ENCODE measurements around the gene SLIT3.

DNA sequence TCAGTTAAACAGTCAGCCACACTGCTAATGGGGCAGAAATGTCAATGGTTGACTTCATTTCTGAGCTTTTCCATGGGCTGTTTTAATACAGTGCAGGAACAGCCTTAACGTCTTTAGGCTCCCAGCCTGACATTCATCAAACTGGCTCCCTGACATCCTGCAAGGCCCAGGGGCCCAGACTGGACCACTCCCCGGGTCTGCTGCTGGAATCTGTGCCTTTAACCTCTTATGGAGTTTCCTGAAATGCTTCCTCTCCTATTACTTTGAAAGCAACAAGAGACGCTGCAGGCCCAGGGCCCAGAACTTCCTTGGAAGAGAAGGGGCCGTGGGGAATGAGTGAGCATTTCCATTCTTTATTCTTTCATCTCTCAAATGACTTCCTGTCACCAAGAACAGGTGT is 504.9 kb downstream of the SLIT3 start:
- TF ChIP-seq FOXP2 (optimal IDR thresholded peaks at IDR 0.05; ENCODE audit: control extremely low read depth, extremely low read length, insufficient read depth) (no peak), POLR2AphosphoS5 (IDR thresholded peaks at IDR 0.05; ENCODE audit: borderline replicate concordance, low read depth, low read length) (no peak)

All from SK-N-MC (cell line).